Stimulated activated CD8-positive, alpha-beta memory T cell treated with anti-CD3 and anti-CD28 coated beads, Interleukin-15, amount 100 ng/mL, for 48 hours (primary cell): ENCODE results near the gene JAG2.

ENCODE experiments used
- DNase-seq, 2 donors: peaks; one replicate each; pipeline ENCODE4 v3.0.0-alpha.2; 2020; ENCODE audit warnings: low read depth in 2 of 2

JAG2 gene

DNA sequence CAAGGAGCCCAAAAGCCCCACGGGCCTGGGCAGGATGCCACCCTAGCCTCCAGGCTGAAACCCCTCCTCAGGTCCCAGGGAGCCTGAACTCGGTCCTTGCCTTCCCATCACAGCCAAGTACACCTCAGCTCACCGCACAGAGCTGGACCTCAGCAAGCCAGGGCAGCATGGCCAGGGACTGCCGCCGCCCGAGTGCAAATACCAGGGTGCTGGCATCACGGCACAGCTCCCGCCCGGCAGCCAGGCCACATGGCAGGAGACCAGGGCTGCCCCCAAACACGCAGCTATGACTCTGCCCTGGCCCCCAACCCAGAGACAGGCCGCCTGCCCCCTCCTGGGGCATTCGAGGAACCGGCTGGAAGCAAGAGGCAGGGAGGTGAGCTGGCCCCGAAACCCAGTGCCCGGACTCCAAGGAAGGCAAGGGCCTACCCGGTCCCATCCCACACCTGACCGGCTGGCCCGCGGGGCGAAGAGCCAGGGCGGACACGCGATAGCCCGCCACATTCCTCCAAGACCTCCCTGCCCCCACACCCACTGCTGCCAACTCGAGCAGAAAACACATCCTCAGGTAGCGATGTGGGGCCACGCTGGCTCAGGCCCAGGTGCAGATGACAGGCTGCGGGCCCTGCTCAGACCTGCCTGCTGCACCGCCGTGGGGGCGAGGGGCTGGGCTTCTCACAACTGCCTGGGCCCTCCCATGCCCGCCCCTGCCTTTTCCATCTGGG, 2.7 kb downstream of the JAG2 start:
- DNase-seq = no peak

DNA sequence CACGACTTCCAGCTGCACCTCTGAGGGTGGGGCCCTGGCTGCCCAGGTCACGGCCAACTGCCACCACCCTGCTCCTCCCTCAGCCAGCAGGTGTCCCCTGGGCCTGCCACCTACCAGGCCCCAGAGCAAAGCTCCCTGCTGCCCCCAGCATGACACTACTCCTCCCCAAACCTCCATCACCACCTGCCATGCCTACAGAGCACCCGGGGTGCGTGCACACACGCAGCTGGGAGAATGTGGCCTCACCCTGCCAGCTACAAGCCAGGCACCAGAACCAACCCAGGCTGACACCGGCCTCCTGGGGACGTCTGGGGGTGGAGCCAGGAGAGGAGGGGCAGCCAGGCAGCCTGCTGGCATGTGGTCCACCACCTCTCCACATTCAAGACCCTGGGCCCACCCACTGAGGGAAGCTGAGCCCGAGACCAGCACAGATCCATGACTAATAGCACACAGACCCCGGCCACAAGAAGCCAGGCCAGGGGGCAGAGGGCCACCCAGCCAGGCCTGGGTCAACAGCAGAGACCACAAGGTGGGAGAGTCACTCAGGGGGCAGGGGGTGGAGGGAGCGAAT, 3.4 kb downstream of the JAG2 start:
- DNase-seq = no peak

GRCh38 chr14:105163040-105163742, 5.4 kb downstream of the JAG2 start:
- no peak for DNase-seq

GRCh38 chr14:105162669-105162979, 6.0 kb downstream of the JAG2 start:
- DNase-seq = no peak

DNA sequence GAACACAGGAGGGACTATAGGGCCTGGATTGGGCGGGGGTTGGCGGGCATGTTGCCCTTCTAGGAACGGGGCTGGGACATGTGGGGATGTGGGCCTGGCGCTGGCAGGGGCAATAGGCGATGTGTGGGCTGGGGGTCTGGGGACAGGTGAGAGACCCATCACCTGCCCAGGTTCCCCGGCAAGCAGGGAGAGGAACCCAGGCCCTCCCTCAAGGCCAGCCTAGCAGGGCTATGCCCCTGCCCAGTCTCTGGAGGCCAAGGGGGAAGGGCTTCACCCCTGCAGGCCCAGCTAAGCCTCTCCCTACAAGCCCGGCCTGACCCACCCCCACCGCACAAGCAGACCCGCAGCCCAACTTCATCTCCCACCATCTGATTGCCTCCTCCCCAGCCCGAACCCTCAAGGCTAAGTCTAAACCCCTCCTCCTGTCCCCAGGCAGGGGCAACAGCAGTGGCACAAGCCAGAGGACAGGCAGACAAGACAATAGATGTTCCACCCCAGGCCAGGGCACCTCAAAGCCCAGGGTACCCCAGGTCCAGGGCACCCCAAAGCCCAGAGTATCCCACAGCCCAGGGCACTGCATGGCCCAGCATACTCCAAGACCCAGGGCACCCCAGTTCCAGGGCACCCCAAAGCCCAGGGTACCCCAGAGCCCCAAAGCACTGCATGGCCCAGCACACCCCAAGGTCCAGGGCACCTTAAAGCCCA, 6.5 kb downstream of the JAG2 start:
- no peak for DNase-seq

DNA sequence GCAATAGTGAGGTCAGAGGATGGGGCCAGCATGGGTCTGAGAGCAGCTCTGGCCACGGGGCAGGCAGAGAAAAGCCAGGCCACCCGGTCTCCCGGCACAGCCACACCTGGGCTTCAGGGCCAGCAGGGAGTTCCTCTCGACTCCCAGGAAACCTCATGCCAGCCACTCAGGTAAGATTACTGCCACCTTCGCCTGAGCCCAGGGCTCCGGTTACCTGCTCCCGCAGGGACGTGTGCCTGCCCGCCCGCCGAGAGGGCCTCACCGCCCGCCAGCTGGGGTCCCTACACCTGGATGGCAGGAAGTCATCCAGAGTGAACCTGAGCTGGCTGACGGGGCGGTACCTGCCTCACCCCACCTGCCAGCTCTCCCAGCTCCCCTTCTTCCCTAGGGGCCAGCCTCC, 7.3 kb downstream of the JAG2 start:
- DNase-seq = no peak

- DNase-seq = no peak
Observed at GRCh38 chr14:105160776-105161175, 7.8 kb downstream of the JAG2 start.

GRCh38 chr14:105159344-105159743, 9.2 kb downstream of the JAG2 start:
- no peak for DNase-seq

GRCh38 chr14:105158794-105159193, 9.8 kb downstream of the JAG2 start:
- DNase-seq = no peak

DNA sequence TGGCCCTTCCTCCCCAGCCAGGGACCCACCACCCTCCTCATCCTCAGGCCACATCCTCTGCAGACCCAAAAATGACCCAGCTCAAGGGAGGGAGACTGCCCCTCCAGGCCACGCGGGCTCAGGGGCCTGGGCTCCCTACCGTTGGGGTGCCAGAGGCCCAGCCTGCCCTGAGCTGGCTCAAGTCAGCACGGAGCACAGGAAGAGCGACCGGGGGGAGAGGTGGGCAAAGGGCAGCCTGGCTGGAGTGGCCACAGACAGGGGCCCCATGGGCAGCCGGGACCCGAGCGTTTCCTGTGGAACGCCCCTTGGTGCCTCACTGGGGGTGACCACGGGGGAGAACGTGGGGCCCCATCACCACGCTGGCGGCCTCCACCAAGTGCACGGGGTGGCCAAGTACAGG, 10.7 kb downstream of the JAG2 start:
- no peak for DNase-seq

- DNase-seq = no peak
Observed at GRCh38 chr14:105156414-105157375, 11.9 kb downstream of the JAG2 start.

GRCh38 chr14:105155681-105156413, 12.7 kb downstream of the JAG2 start:
- DNase-seq = no peak

- DNase-seq = no peak
Observed at GRCh38 chr14:105155071-105155651, 13.4 kb downstream of the JAG2 start.

GRCh38 chr14:105154476-105154871, 14.1 kb downstream of the JAG2 start:
- DNase-seq = no peak

DNA sequence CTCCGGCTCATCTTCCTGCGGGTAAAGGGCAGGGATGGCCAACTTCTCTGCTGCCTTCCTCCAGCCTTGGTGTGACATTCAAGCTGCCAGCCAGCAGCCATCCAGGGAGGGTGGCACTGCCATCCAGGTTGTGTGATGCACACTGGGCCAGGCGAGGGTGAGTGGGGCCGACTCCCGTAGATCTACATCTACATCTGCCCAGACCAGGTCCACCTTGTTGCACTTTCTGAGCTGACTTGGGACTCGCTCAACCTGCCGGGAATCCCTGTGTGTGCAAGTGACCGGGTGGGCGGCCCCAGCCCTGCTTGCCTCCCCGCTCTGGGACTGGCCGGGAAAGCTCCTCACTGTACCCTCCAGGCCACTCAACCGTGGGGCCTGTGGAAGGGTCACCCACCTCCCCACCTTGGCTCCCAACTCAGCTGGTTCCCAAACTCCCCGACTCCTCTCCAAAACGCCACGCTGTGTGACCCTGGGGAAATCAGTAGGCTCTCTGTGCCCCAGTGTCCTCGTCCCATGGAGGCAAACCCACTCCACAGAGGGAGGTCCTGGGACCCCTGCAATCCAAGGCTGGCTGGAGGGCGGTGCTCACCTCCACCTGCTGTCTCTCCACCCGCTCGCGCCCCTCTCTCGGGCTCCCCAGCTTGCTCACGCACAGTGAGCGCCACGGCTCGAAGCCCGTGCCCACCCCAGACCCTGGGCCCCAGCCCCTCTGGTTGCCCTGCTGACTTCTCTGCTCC, 14.7 kb downstream of the JAG2 start:
- DNase-seq = no peak

GRCh38 chr14:105153331-105153731, 15.2 kb downstream of the JAG2 start:
- no peak for DNase-seq

DNA sequence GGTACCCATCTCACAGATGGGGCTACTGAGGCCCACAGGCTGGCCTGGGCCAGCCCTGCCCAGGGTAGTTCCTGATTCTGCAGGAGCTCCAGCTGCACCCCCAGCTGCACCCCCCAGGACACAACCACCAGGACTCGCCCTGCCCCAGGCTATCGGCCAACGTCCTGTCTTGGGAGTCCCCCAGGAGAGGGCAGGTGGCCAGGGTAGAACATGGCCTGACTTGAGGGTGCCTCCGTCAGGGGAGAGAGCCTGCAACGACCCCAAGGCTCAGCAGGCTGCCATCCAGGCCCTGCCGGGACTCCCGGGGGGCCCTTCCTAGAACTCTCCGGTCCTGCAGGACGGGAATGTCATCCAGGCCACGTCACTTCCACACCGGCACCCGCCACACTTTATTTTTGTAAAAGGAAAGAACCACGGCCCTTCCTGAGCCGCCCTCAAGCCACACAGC, 15.8 kb downstream of the JAG2 start:
- DNase-seq = no peak

- no peak for DNase-seq
Observed at GRCh38 chr14:105151838-105152793, 16.5 kb downstream of the JAG2 start.
